Body of pancreas (tissue), 4 donors: Measurements from ENCODE around the gene MRPS18A. TPM values are rescaled to one million over a fixed set of nuclear protein-coding genes. Genes with fewer than 3 reads are reported as not detected.

Experiments
- ATAC-seq: fragments of 150-250 bp; one replicate; pipeline ENCODE4 v1.9.1; 2016
- DNase-seq, 4 donors: peaks; one replicate each; pipeline ENCODE4 v3.0.0-alpha.2; 2019
- H3K27ac ChIP-seq, 4 donors: fragments of 200-600 bp; sonication (generic); 1 replicate in 3 of 4; 2 replicates in 1 of 4; pipeline versions ENCODE4 v1.5.1 to v1.6.1; 2016 to 2019; ENCODE audit warnings: mild to moderate bottlenecking in 1 of 4, mixed read lengths in 1 of 4, moderate library complexity in 1 of 4
- H3K27me3 ChIP-seq, 2 donors: fragments of 200-600 bp; sonication (generic); one replicate each; pipeline ENCODE4 v1.6.0; 2016; ENCODE audit warnings: mild to moderate bottlenecking in 1 of 2
- H3K36me3 ChIP-seq, 2 donors: fragments of 200-600 bp; sonication (generic); replicated peaks in 1 of 2; 2 replicates each; pipeline ENCODE4 v1.5.1; 2016; ENCODE audit warnings: low read depth in 2 of 2; ENCODE audit not compliant: insufficient read depth in 1 of 2
- H3K4me1 ChIP-seq: fragments of 200-600 bp; sonication (generic); one replicate; pipeline ENCODE4 v1.6.0; 2016
- H3K4me3 ChIP-seq, 2 donors: fragments of 200-600 bp; sonication (generic); 1 replicate in 1 of 2; 2 replicates in 1 of 2; pipeline ENCODE4 v1.5.1; 2016 to 2019
- H3K9me3 ChIP-seq, 3 donors: fragments of 200-600 bp; sonication (generic); 1 replicate in 2 of 3; 2 replicates in 1 of 3; pipeline ENCODE4 v1.5.1; 2016
- POLR2A ChIP-seq, 3 donors: fragments of 450-650 bp; IDR thresholded peaks; one replicate each; pipeline ENCODE4 v1.6.1; 2016; ENCODE audit warnings: antibody characterized with exemption in 3 of 3, mild to moderate bottlenecking in 2 of 3
- WGBS, 2 donors: methylation state at CpG; one replicate each; pipeline ENCODE4 v1.1.5; 2017; 5-methylcytosine and 5-hydroxymethylcytosine counted together
- intact Hi-C: fragments of 100-400 bp; cut with DNase I; formaldehyde crosslinking; loops from one replicate; pipeline ENCODE4 v1.15.1; 2023
- total RNA-seq, 2 donors: library from RNA; depleted of rRNA; stranded (reverse); fragments of >200 nt; gene quantifications; one replicate each; pipeline ENCODE4 v1.1.0, GENCODE V29; 2016
- TF ChIP-seq, protein P1 (sequence below), 7 experiments: fragments of 450-650 bp in 4 of 7; fragments of 200-600 bp in 3 of 7; sonication (generic) in 3 of 7; IDR thresholded peaks; one replicate each; pipeline ENCODE4 v1.5.1; 2016 to 2019; ENCODE audit warnings: antibody characterized with exemption in 7 of 7

Gene MRPS18A
- total RNA-seq, 2 donors from 2014 or later = 16.9 to 36.3 TPM

DNA sequence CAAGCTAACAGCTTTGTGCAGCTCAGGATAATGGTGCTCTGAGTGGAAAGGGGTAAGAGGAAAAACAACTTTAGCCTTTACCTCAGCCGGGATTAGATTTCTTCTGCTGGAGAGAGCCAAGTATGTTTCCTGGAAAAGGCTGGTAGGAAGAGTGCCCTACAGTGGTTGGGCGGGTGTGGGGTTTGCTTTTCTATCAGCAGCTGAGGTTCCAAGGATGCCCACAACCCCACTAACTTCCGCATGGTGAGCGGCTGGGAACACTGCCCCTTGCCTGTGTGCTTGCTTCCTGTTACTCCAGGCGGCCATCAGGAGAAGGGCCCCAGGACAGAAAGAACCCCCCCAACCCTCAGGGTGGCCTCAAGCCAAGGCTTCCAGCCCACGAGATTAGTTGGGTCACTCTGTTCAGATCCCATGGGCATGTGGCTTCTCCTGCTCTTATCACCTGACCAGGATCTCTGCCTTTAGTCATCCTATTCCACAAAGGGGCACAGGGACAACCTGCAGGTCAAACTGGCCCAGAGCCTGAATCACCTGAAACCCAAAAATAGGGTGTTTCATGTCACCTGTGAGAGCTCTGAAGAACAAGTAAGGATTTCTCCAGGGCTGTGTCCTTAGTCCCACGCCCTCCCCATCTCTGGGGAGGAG lies 10.5 kb downstream of the MRPS18A start:
- H3K4me3 ChIP-seq = no peak overlapping the region
- H3K27me3 ChIP-seq = no peaks in the 10 kb centered on the region
- DNase-seq = no peak
- H3K9me3 ChIP-seq = no peaks in the 10 kb centered on the region
- peaks cover 22% of the 10 kb centered on the region for H3K4me1 ChIP-seq
- H3K27ac ChIP-seq = no peak overlapping the region
- intact Hi-C loops = no loop called here
- ATAC-seq = no peak
- TF ChIP-seq, protein P1, sequence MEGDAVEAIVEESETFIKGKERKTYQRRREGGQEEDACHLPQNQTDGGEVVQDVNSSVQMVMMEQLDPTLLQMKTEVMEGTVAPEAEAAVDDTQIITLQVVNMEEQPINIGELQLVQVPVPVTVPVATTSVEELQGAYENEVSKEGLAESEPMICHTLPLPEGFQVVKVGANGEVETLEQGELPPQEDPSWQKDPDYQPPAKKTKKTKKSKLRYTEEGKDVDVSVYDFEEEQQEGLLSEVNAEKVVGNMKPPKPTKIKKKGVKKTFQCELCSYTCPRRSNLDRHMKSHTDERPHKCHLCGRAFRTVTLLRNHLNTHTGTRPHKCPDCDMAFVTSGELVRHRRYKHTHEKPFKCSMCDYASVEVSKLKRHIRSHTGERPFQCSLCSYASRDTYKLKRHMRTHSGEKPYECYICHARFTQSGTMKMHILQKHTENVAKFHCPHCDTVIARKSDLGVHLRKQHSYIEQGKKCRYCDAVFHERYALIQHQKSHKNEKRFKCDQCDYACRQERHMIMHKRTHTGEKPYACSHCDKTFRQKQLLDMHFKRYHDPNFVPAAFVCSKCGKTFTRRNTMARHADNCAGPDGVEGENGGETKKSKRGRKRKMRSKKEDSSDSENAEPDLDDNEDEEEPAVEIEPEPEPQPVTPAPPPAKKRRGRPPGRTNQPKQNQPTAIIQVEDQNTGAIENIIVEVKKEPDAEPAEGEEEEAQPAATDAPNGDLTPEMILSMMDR (IDR thresholded peaks at IDR 0.05) = no peak
- WGBS, 2 donors = 74 to 88% methylated on average over 4 to 7 of the region's 7 CpGs
- H3K36me3 ChIP-seq = peaks cover 0 to 22% of the 10 kb centered on the region in 2 donors

DNA sequence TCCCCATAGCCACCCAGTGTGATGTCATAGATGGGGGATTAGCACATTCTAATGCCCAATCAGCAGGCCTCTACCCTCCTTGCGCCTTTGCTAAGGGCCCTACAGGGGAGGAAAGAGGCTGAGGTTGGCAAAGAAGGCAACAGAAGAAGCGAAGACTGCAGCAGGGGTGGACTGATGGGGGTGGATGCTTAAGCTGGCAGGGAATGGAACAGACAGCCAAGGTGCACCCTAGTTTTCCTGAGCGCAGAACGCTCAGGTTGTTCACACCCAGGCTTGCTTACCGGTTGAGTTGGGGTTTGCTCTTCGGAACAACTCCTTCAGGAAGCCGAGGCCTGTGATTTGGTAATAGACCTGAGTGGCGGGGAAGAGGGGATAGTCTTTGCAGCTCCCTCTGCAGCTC lies 12.7 kb downstream of the MRPS18A start:
- intact Hi-C loops = no loop called here
- Histone ChIP-seq H3K4me1 (peaks cover 29% of the 10 kb centered on the region), H3K9me3 (no peaks in the 10 kb centered on the region), H3K4me3 (no peak overlapping the region), H3K27me3 (no peaks in the 10 kb centered on the region), H3K36me3 (peaks cover 0 to 29% of the 10 kb centered on the region in 2 donors), H3K27ac (no peak overlapping the region)
- 91 to 97% methylated on average over 4 to 8 of the region's 8 CpGs for WGBS, 2 donors
- no peak for DNase-seq
- no peak for ATAC-seq
- TF ChIP-seq POLR2A (IDR thresholded peaks at IDR 0.05) = no peak
- TF ChIP-seq, protein P1 (IDR thresholded peaks at IDR 0.05) = no peak

DNA sequence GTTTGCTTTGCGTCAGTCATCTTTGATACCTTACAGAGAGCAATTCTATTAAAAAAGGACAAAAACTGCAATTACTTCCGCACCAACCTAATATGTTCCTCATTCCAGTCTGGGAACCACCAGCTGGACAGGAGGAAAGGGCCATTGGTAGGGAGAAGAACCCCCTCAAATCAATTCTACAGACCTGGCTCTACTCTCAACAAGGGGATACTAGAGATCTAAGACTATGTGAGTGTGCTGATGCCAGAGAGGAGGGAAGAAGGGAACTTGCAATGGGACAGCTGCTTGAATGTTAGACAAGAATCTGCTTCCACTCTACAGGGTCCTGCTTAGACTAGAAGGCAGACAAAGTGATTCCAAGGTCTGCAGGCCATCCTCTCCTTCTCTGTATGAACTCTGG lies 13.3 kb downstream of the MRPS18A start:
- no peaks in the 10 kb centered on the region for H3K27me3 ChIP-seq
- peaks cover 29% of the 10 kb centered on the region for H3K4me1 ChIP-seq
- no peak for TF ChIP-seq POLR2A (IDR thresholded peaks at IDR 0.05)
- TF ChIP-seq, protein P1 (IDR thresholded peaks at IDR 0.05) = no peak
- intact Hi-C loops = no loop called here
- H3K4me3 ChIP-seq = no peak overlapping the region
- no peak overlapping the region for H3K27ac ChIP-seq
- 79 to 83% methylated on average over 2 of the region's 2 CpGs for WGBS, 2 donors
- H3K36me3 ChIP-seq = peaks cover 0 to 29% of the 10 kb centered on the region in 2 donors
- no peak for ATAC-seq
- DNase-seq = no peak
- H3K9me3 ChIP-seq = no peaks in the 10 kb centered on the region

DNA sequence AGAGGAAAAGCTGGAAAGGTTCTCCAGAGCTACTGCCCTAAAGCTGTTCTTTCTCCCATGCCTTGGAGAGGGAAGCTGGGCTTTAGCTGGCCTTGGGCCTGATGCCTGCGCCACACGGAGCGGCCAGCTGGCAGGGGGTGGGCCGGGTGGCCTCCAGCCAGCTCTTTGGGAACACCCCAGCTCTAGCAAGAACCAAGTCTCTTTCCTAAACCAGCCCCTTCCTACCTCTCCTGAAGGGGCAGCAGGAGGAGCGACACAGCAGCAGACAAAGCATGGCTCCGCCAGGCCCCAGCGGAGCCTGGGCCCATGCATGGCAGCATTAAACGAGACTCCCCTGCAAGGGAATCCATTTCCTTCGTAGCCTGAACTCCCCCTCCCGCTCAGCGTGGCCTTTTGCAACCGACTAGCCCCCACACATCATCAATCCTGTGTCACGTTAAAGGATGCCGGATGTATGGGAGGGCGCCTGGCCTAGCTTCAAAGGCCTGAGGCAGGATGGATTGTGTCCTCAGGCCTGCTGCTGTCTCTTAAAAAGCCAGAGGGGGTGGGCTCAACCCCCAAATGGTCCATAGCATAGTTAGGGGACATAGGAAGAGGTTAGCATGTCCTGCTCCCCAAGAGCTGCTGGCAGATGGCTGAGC lies 14.0 kb downstream of the MRPS18A start:
- ATAC-seq (peak; percentile 60), DNase-seq (peak; percentile 64 to 89 (median 78))
- Histone ChIP-seq H3K27ac (peak overlapping the region in 3 of 4 donors; percentile 2 to 52 (median 40)), H3K9me3 (no peaks in the 10 kb centered on the region), H3K27me3 (no peaks in the 10 kb centered on the region), H3K4me1 (peaks cover 31% of the 10 kb centered on the region), H3K36me3 (peaks cover 0 to 29% of the 10 kb centered on the region in 2 donors), H3K4me3 (no peak overlapping the region)
- no peak for TF ChIP-seq POLR2A (IDR thresholded peaks at IDR 0.05)
- TF ChIP-seq, protein P1 (IDR thresholded peaks at IDR 0.05) = no peak
- 66% methylated on average over 6 to 15 of the region's 15 CpGs for WGBS, 2 donors
- intact Hi-C loops = no loop called here
